Measurements from ENCODE around the gene ADGRB3. TPM values are rescaled to one million over a fixed set of nuclear protein-coding genes. Genes with fewer than 3 reads are reported as not detected.

Gene ADGRB3
- total RNA-seq, 4 donors from 2014 or later: 3.9 to 9.8 (median 7.2) TPM

- no peak overlapping the region for H3K4me3 ChIP-seq
- H3K4me1 ChIP-seq: no peaks in the 10 kb centered on the region
- no peak for ATAC-seq
- H3K9me3 ChIP-seq: no peaks in the 10 kb centered on the region
- H3K27me3 ChIP-seq: no peaks in the 10 kb centered on the region
- H3K27ac ChIP-seq: no peak overlapping the region
- 82 to 83% methylated on average over 4 of the region's 4 CpGs for WGBS, 2 donors (ENCODE audit: low coverage in 1 of 2)
- H3K36me3 ChIP-seq: no peaks in the 10 kb centered on the region
- TF ChIP-seq POLR2A (IDR thresholded peaks at IDR 0.05): no peak
- no peak for TF ChIP-seq EP300 (IDR thresholded peaks at IDR 0.05)
- no peak for TF ChIP-seq CTCF (IDR thresholded peaks at IDR 0.05)
- no peak for TF ChIP-seq POLR2AphosphoS5 (IDR thresholded peaks at IDR 0.05)
Observed at GRCh38 chr6:69061066-69061465, 426.0 kb downstream of the ADGRB3 start.

DNA sequence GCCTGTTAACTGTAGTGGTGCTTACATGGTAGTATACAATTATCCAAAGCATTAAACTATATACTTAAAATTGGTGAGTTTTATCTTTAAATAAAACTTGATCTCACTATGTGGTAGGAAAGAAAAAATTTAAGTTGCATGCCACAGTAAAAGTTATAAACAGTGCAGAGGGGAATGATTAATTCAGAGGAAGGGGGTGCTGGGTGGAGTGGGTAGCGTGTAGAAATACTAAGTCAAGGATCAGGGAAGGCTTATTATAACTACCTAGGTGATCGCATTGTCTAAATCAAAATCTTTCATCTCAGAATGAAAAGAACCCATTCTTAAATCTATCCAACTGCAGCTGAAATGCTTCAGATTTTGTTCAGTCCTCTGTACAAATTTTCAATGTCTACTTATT lies 428.3 kb downstream of the ADGRB3 start:
- Histone ChIP-seq H3K27me3 (no peaks in the 10 kb centered on the region), H3K36me3 (no peaks in the 10 kb centered on the region), H3K4me3 (no peak overlapping the region), H3K4me1 (no peaks in the 10 kb centered on the region), H3K27ac (no peak overlapping the region), H3K9me3 (no peaks in the 10 kb centered on the region)
- no peak for ATAC-seq
- 95 to 100% methylated on average over 1 to 2 of the region's 2 CpGs for WGBS, 2 donors (ENCODE audit: low coverage in 1 of 2)
- TF ChIP-seq CTCF (IDR thresholded peaks at IDR 0.05) (no peak), POLR2AphosphoS5 (IDR thresholded peaks at IDR 0.05) (no peak), EP300 (IDR thresholded peaks at IDR 0.05) (no peak), POLR2A (IDR thresholded peaks at IDR 0.05) (no peak)

GRCh38 chr6:69064226-69064625 lies 429.1 kb downstream of the ADGRB3 start:
- WGBS, 2 donors (ENCODE audit: low coverage in 1 of 2): 70 to 100% methylated on average over 1 of the region's 1 CpG
- no peak for ATAC-seq
- no peaks in the 10 kb centered on the region for H3K27me3 ChIP-seq
- H3K27ac ChIP-seq: no peak overlapping the region
- no peaks in the 10 kb centered on the region for H3K36me3 ChIP-seq
- no peaks in the 10 kb centered on the region for H3K4me1 ChIP-seq
- H3K4me3 ChIP-seq: no peak overlapping the region
- H3K9me3 ChIP-seq: no peaks in the 10 kb centered on the region
- TF ChIP-seq EP300 (IDR thresholded peaks at IDR 0.05) (no peak), CTCF (IDR thresholded peaks at IDR 0.05) (no peak), POLR2A (IDR thresholded peaks at IDR 0.05) (no peak), POLR2AphosphoS5 (IDR thresholded peaks at IDR 0.05) (no peak)

- WGBS, 2 donors (ENCODE audit: low coverage in 1 of 2): 77 to 85% methylated on average over 1 of the region's 1 CpG
- TF ChIP-seq CTCF (IDR thresholded peaks at IDR 0.05) (no peak), POLR2A (IDR thresholded peaks at IDR 0.05) (no peak)
- no peak overlapping the region for H3K27ac ChIP-seq
- no peaks in the 10 kb centered on the region for H3K36me3 ChIP-seq
- no peak for ATAC-seq
- no peaks in the 10 kb centered on the region for H3K4me1 ChIP-seq
- H3K27me3 ChIP-seq: no peaks in the 10 kb centered on the region
- H3K4me3 ChIP-seq: no peak overlapping the region
- H3K9me3 ChIP-seq: no peaks in the 10 kb centered on the region
Observed at GRCh38 chr6:69069881-69070280, 434.8 kb downstream of the ADGRB3 start.

DNA sequence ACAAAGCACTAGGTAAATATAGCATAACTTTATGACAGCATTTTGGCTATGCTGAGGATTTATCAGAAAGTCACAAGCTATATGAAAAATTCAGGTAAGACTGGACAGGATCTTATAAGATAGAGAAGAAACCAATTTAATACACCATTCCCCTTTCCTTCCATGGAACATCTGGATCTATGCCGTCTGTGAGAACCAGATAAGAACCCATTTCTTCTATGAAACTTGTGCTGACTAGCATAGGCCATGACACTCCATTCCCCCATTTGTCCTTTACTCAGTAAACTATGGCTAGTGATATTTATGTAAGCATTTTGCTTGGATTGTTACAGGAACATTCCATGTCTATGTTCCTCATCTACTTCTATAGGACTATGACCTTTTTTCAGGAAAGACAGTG lies 437.7 kb downstream of the ADGRB3 start:
- no peaks in the 10 kb centered on the region for H3K9me3 ChIP-seq
- H3K36me3 ChIP-seq: no peaks in the 10 kb centered on the region
- 84 to 100% methylated on average over 1 of the region's 1 CpG for WGBS, 2 donors (ENCODE audit: low coverage in 1 of 2)
- TF ChIP-seq POLR2A (IDR thresholded peaks at IDR 0.05) (no peak), EP300 (IDR thresholded peaks at IDR 0.05) (no peak), POLR2AphosphoS5 (IDR thresholded peaks at IDR 0.05) (no peak), CTCF (IDR thresholded peaks at IDR 0.05) (no peak)
- H3K4me1 ChIP-seq: no peaks in the 10 kb centered on the region
- H3K27me3 ChIP-seq: no peaks in the 10 kb centered on the region
- no peak overlapping the region for H3K27ac ChIP-seq
- ATAC-seq: no peak
- H3K4me3 ChIP-seq: no peak overlapping the region
